A172 (cell line): Measurements from ENCODE around the gene CHRNB1. TPM values are rescaled to one million over a fixed set of nuclear protein-coding genes. Genes with fewer than 3 reads are reported as not detected.
"Not testable (repeated sequence)": the region's sequence is repeated elsewhere in the genome, so short reads cannot be mapped to it uniquely, and the experiment has no call there.

Source experiments
- DNase-seq: peaks from one replicate; pipeline ENCODE4 v3.0.0-alpha.2; 2015; ENCODE audit warnings: low spot score
- total RNA-seq: library from RNA; depleted of rRNA; stranded (reverse); fragments of >200 nt; shearing (Covaris generic); gene quantifications from 2 replicates; pipeline ENCODE4 v1.2.3, GENCODE V29; 2014

Gene CHRNB1
- total RNA-seq, 1 experiment from 2014 or later, result 14.1 TPM

DNA sequence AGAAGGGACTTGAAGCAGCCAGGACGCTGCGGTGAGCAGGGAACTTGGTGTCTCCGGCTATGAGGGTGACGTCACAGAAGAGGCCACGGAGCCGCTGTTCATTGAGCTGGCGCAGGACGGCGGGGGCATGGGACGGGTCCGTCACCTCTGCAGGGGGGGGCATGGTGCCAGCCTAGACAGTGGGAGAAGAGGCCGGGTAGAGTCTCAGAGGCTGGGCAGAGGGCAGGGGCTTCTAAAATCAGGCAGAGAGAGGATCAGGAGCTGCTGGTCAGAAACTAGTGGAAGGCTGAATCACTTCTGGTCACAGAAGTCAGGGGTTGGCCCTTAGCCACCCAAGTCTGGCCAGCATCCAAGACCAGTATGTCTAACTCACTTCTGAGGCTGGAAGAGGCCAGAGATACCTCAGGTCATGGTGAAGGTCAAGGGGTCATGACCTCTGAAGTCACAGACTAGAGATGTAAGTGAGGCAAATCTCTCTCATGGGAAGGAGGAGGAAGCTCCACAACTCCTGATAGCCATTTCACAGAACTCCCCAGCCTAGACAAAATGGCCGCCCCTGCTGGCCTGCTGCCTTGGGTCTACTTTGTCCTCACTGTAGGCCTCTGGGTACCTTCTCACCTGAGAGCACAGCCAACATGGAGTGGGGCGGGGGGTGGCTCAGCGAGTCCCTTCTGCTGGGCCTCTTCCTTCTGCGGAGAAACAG lies 21.9 kb downstream of the CHRNB1 start:
- DNase-seq, result peak; percentile 68

DNA sequence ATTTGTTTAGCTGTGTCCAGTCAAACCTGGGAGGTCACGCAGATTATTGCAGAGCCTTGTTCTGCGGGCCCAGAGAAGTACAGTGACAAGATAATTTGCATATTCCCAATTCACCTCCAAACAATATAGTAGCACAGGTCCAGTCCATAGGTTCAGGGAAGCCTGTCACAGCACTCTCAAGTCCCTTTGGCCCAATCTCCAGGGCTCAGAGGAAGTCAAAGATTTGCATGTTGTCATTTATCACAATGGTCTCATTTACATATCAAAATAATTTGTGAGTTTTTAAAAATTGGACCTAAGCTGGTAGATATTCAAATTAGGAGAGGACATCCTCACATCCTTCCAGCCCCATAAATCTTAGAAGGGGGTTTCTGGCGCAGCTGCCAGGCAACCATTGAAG lies 22.6 kb downstream of the CHRNB1 start:
- no peak for DNase-seq

DNA sequence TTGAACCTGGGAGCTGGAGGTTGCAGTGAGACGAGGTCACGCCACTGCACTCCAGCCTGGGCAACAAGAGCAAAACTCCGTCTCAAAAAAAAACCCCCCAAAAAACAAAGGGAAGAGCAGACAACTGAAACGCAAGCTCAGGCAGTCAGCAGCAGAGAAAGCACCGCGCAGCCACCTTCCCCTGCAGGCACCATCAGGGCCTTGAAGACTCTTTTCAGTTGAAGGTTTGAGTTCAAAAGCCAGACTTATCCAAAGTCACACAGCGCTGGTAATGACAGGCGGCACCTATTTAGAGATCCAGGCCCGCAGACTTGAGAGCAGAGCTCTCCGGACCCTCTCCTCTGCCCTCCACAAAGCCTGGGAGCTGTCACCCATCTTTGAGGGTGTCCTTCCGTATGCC lies 23.4 kb downstream of the CHRNB1 start:
- no peak for DNase-seq

DNA sequence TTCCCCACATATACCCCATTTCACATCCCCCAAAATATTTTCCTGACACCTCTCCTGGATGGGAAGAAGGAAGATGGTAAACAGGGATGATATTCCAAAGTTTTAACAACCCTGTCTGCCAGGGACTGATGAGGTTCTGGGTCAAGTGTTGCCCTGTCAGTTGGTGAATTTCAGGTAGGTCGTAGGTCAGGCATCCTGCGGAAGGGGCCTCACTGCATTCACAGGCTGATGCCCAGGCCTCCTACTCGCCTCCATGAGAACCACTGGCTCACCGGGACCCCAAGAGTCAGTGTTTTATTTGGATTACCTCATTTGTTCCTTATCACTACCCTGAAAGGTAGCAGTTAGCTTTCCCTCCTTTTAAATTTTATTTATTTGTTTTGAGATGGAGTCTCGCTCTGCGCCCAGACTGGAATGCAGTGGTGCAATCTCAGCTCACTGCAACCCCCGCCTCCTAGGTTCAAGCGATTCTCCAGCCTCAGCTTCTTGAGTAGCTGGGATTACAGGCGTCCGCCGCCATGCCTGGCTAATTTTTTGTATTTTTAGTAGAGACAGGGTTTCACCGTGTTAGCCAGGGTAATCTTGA lies 24.0 kb downstream of the CHRNB1 start:
- no peak for DNase-seq

DNA sequence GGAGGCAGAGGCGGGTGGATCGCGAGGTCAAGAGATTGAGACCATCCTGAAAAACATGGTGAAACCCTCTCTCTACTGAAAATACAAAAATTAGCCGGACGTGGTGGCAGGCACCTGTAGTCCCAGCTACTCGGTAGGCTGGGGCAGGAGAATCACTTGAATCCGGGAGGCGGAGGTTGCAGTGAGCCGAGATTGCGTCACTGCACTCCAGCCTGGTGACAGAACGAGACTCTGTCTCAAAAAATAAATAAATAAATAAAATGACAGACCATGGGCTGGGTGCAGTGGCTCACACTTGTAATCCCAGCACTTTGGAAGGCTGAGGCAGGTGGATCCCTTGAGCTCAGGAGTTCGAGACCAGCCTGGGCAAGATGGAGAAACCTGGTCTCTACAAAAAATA lies 25.0 kb downstream of the CHRNB1 start:
- not testable (repeated sequence) for DNase-seq

DNA sequence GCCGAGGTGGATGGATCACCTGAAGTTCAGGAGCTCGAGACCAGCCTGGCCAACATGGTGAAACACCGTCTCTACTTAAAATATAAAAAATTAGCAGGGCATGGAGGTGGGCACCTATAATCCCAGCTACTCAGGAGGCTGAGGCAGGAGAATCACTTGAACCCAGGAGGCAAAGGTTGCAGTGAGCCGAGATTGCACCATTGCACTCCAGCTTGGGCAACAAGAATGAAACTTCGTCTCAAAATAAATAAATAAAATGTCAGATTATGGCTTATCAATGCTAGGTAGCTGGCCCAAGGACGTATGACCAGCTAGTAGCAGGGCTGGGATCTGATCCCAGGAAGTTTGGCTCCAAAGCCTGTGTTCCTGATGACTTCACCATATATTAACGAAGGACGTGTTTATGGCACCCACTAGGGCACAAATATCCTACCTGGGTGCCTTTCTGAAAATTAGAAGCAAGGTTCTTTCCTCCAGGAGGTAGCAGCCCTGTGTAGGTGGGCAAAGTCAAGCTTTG lies 25.7 kb downstream of the CHRNB1 start:
- not testable (repeated sequence) for DNase-seq

DNA sequence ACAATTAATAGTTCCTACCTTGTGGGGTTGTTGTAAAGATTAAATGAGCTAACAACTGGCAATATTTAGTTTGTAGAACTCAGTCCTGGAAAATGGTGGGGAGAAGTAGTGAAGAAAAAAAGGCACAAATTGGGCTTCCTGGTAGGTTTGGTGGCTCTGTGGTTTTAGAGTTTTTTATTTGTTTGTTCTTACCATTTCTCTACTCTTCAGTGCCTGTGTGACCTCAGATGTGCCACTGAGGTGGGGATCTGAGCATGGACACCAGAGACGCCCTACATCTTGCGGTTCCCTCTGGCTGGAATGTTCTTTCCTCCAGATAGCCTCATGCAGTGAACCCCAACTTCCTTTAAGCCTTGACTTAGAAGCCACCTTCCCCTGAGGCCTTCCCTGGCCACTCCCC lies 26.9 kb downstream of the CHRNB1 start:
- DNase-seq, result no peak

DNA sequence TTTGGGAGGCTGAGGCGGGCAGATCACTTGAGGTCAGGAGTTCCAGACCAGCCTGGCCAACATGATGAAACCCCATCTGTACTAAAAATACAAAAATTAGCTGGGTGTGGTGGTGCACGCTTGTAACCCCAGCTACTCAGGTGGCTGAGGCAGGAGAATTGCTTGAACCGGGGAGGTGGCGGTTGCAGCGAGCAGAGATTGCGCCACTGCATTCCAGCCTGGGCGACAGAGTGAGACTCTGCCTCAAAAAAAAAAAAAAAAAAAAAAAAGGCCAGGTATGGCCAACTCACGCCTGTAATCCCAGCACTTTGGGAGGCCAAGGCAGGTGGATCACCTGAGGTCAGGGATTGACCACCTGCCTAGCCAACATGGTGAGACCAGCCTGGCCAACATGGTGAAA lies 29.9 kb downstream of the CHRNB1 start:
- not testable (repeated sequence) for DNase-seq

DNA sequence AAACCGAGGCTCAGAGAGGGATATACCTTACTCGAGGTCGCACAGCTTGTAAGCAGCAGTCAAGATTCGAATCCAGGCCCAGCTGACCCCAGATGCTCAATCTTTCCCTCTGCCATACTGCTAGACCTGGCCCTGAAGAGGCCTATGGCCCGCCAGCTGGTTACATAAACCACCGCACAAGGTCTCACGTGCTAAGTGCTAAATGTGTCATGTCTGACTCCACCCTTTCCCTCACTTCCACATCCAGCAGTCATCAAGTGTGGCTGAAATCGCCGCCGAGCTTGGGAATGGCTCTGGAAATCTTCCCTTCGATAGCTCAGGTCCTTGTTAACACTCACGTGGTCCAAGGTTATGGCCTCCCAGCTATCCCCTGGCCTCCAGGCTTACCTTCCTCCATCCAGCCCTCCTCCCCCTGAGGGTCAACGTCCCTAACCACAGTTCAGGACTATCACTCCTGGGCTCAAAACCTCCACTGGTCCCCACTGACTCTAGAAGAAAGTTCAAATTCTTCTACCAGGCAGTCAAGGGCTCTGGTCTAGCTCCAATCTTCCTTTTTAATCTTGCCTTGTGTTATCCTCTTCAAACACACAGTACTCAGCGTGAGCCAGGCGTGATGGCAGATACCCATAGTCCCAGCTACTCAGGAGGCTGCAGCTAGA lies 31.0 kb downstream of the CHRNB1 start:
- no peak for DNase-seq

DNA sequence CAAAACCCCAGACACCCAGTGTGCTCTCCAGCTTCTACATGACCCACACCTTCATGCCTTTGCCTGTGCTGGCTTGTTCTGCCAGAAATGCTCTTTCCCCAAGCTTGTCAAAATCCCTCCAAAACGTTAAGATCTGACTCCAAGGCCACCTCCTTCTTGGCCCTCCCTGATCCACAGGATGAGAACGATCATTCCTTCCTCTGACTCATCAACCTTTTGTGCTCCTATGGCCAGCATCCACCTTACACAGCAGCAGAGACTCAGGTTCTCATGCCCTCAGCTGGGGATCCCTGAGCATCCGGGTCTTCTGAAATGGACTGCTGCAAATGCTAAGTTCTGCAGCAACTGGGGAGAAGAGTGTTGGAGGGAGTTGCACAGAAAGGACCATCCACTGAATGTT lies 31.6 kb downstream of the CHRNB1 start:
- DNase-seq, result peak; percentile 84

DNA sequence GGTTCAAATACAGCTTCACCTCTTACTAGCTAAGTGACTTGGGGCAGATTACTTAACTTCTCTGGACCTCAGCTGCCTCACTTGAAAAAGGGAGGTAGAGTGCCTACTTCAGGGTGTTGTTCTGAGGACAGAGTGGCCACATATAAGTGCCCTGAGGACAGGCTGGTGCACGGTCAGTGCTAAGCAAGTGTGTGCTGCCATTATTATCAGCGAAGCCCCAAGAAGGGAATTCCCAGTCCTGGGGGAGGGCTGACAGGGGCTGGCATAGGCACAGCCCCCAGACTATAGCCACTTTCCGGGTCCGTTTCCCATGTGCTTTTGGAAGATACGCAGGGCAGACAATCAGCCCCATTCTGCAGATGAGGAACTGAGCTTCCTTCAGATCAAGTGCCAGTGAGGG lies 32.1 kb downstream of the CHRNB1 start:
- DNase-seq, result no peak

DNA sequence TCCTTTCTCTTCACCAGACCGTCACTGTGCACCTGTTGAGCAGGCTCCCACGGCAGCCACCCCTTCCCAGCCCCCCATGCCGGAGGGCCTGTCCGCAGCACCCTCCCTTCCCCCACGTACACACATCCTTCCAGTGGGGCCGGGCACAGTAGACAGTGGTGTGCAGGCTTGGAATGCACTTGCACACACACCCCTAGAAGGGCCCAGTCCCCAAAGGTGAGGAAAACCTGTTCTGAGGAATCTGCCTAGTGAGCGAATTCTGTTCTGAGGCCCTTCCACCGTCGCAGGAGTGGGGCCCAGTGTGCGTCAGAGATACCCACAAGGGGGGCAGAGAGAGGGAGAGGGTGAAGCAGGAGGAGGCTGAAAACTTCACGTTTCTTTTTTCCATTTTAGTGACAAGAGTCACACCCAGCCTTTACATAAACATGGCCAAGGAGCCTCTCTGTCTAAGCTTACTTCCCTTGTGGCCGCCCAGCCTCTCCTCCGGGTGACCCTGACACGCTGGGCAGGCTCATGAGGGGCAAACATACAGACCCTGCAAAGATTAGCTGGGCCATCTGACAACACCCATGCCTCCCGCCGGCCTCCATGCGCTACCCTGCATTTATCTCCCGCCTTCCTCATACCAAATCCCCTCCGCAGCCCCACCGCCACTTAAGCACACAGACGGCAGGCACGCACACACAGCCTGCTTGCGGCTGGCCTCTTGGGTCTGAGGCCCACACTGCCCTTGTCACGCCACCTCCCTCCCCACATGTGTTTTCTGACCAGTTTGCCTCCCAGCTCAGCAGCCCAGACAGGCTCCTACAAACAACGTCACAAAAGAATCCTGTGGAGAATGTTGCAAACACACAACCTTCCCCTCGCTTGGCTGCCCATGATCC lies 32.8 kb downstream of the CHRNB1 start:
- no peak for DNase-seq

DNA sequence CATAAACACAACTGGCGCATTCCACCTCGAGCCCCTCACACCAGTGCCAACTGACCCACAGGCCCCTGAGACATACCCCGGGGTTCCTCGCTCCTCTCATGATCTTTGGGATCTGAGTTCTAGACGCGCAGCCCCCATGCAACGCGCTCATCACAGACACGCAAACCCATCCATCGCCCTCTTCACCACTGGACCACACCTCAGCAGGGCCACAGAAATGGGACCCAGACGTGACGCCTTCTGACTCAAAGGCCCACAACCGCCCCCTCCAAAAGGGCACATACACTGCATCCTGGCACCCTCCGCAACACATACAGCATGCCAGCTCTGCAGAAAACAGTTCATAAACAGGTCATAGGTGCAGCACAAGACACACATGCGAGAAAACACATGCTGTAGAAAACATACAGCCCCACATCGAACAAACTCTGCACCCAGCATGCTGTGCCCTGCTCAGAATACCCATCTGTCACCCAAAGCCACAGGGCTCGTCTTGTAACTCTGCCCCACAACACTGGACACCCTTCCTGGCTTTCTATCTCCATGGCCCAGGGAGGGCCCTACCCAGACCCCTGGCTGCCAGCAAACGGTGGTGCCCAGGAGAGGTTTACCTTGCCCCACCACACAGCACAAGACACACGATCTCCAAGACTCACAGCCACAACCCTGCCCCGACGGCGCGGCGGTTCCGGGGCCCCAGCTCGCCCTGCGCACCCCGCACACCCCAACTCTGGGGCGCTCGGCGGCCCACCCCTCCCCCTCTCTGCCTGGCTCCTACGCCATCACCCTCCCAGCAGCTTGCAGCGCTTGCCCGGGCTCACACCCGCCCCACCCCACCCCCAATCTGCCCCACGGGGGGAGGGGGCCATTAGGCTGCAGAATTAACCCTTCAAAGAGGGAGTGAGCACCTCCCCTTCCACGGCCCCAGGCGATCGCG lies 33.7 kb downstream of the CHRNB1 start:
- DNase-seq, result peak; percentile 41

DNA sequence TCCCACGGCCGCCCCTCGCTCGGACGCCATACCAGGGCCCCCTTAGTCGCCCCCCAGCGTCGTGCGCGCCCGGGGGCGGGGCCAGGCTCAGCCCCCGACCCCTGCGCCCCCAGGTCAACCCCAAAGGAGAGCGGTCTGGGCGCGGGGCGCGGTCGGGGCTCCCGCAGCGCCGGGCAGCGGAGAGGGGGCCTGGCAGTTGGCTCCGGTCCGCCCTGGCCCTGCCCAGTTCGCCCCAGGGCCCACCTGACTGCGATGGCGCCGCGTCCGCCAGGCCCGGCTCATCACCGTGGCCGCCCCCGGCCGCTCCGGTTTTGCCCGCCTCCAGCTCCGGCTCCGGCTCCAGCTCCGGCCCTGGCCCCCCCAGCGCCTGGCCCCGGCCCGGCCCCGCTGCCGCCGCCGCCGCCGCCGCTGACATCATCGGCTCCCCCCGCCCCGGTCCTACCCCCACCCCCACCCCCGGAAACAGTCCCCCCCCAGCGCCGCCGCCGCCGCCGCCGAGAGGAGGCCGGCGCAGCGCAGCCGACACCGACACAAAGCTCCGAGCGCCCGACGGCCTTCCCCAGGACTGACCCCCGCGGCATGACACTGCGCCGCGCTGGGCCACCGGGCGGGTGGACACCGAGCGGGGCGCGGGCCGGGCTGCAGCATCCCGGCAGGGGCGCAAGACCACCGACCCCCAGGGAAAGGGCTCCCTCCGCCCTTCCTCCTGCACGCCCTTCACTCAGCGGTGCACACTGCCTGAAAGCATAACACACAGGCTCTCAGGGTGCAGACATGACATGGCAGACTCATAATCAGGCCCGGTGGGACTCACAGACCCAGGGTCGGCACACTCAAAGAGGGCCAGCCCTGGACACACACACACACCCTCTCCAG lies 34.6 kb downstream of the CHRNB1 start, which contains the start of gene ZBTB4:
TSS of gene ZBTB4 (minus strand) at position 419 of the 876 bp plus-strand sequence. CDS start 12,830 bp downstream, outside the sequence.
- DNase-seq, result no peak

DNA sequence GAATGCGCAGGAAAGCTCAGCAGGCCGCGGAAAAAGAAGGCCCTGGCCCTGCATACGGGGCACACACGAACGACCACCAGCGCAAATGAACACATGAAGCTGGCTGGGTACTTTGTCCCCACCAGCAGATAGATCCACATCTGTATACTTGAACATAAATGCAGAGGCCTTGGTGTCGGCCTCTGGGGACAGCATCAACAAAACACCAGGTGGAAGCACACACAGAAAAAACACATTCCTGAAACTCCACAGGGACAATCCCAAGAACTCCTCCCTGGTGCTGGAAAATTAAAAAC lies 35.2 kb downstream of the CHRNB1 start:
- peak; percentile 29 for DNase-seq

DNA sequence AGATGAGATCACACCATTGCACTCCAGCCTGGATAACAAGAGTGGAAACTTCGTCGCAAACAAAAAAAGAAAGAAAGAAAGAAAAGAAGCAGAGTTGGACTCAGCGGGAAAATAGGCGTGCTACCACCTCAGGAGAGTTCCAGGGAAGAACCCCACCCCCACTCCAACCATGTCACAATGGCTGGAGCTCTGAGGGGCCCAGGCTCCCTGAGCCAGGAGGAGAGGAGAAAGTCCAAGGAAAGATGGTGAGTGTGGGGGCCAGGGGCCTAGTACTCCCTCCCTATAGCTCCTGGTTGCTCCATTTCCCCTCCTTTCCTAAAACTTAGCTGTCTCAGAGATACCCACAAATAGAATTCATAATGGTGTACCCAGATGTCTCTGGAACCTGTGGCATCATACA lies 36.4 kb downstream of the CHRNB1 start, which contains the start of gene SLC35G6:
TSS of gene SLC35G6 (plus strand) at position 172 of the 400 bp plus-strand sequence. CDS start at position 243, 71 bp downstream.
- DNase-seq, result not testable (repeated sequence)

DNA sequence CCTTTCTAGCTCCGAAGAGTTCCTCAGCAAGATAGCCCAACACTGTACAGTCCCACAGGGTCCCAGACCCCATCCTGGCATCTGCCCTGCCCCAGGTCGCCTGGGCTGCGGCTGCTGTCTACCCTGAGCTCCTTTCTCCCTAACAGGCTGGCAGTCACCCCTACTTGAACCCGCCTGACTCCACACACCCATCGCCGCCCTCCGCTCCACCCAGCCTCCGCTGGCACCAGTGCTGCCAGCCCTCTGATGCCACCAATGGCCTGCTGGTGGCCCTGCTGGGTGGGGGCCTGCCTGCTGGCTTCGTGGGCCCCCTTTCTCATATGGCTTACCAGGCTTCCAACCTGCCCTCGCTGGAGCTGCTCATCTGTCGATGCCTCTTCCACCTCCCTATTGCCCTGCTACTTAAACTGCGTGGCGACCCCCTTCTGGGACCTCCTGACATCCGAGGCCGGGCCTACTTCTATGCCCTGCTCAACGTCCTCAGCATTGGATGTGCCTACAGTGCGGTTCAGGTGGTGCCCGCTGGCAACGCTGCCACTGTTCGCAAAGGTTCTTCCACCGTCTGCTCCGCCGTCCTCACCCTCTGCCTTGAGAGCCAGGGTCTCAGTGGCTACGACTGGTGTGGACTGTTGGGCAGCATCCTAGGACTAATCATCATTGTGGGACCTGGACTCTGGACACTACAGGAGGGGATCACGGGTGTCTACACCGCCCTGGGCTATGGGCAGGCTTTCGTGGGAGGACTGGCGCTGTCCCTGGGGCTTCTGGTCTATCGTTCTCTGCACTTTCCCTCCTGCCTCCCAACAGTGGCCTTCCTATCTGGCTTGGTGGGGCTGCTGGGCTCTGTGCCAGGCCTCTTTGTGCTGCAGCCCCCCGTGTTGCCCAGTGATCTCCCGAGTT lies 37.2 kb downstream of the CHRNB1 start:
- not testable (repeated sequence) for DNase-seq

DNA sequence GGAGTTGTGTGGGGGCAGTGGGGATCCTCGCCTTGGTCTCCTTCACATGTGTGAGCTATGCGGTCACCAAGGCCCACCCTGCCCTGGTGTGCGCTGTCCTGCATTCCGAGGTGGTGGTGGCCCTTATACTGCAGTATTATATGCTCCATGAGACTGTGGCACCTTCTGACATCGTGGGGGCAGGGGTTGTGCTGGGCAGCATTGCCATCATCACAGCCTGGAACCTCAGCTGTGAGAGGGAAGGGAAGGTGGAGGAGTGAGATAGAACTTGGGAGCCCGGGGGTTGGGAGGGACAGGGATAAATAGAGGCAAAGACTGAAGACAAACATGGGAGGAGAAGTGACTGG lies 37.9 kb downstream of the CHRNB1 start:
- DNase-seq, result not testable (repeated sequence)
